ENCODE results near the gene FAM20A. TPM values are rescaled to one million over a fixed set of nuclear protein-coding genes. Genes with fewer than 3 reads are reported as not detected.
"Not testable (repeated sequence)": the region's sequence is repeated elsewhere in the genome, so short reads cannot be mapped to it uniquely, and the experiment has no call there.

FAM20A gene
- total RNA-seq, 1 donor from 2014 or later: not detected

GRCh38 chr17:68592682-68593641 lies 8.2 kb downstream of the FAM20A start:
- intact Hi-C loops (cut with micrococcal nuclease): no loop called here

GRCh38 chr17:68592009-68592408 lies 9.2 kb downstream of the FAM20A start:
- intact Hi-C loops (cut with micrococcal nuclease): no loop called here

GRCh38 chr17:68591583-68591982 lies 9.6 kb downstream of the FAM20A start:
- intact Hi-C loops (cut with micrococcal nuclease): no loop called here

GRCh38 chr17:68589086-68589485 lies 12.1 kb downstream of the FAM20A start:
- intact Hi-C loops (cut with micrococcal nuclease): no loop called here

- intact Hi-C loops (cut with micrococcal nuclease): no loop called here
Observed at GRCh38 chr17:68588362-68588761, 12.8 kb downstream of the FAM20A start.

- intact Hi-C loops (cut with micrococcal nuclease): no loop called here
Observed at GRCh38 chr17:68587847-68588246, 13.3 kb downstream of the FAM20A start.

- intact Hi-C loops (cut with micrococcal nuclease): no loop called here
Observed at GRCh38 chr17:68587026-68587425, 14.1 kb downstream of the FAM20A start.

- intact Hi-C loops (cut with micrococcal nuclease): no loop called here
Observed at GRCh38 chr17:68585643-68586042, 15.5 kb downstream of the FAM20A start.

- intact Hi-C loops (cut with micrococcal nuclease): no loop called here
Observed at GRCh38 chr17:68584581-68585303, 16.4 kb downstream of the FAM20A start.

- intact Hi-C loops (cut with micrococcal nuclease): not testable (repeated sequence)
Observed at GRCh38 chr17:68582867-68583266, 18.3 kb downstream of the FAM20A start.

GRCh38 chr17:68581863-68582645 lies 19.1 kb downstream of the FAM20A start:
- intact Hi-C loops (cut with micrococcal nuclease): no loop called here

GRCh38 chr17:68580236-68580770 lies 20.9 kb downstream of the FAM20A start:
- intact Hi-C loops (cut with micrococcal nuclease): no loop called here

GRCh38 chr17:68579194-68579927 lies 21.8 kb downstream of the FAM20A start:
- intact Hi-C loops (cut with micrococcal nuclease): no loop called here

GRCh38 chr17:68578236-68578635 lies 22.9 kb downstream of the FAM20A start:
- intact Hi-C loops (cut with micrococcal nuclease): no loop called here

- intact Hi-C loops (cut with micrococcal nuclease): no loop called here
Observed at GRCh38 chr17:68577497-68577821, 23.7 kb downstream of the FAM20A start.

- intact Hi-C loops (cut with micrococcal nuclease): no loop called here
Observed at GRCh38 chr17:68576811-68577496, 24.2 kb downstream of the FAM20A start.

- intact Hi-C loops (cut with micrococcal nuclease): no loop called here
Observed at GRCh38 chr17:68576137-68576536, 25.0 kb downstream of the FAM20A start.

GRCh38 chr17:68573338-68573737 lies 27.8 kb downstream of the FAM20A start:
- intact Hi-C loops (cut with micrococcal nuclease): no loop called here

- intact Hi-C loops (cut with micrococcal nuclease): no loop called here
Observed at GRCh38 chr17:68572138-68572842, 28.9 kb downstream of the FAM20A start.

GRCh38 chr17:68570526-68570925 lies 30.6 kb downstream of the FAM20A start:
- intact Hi-C loops (cut with micrococcal nuclease): no loop called here

Measured in T-helper 2 cell treated with Interferon-gamma antibody and Interleukin-4, amounts not matched to agents 100 ng/mL and 5 ng/mL, for 36 hours (primary cell).